HG03575 (cell line): Measurements from ENCODE around the gene NUTF2.
"Not testable (repeated sequence)": the region's sequence is repeated elsewhere in the genome, so short reads cannot be mapped to it uniquely, and the experiment has no call there.

ENCODE experiments used
- ATAC-seq: cut with Tn5 transposase; IDR thresholded peaks from one replicate; pipeline ENCODE4 v1.9.1; 2021; ENCODE audit not compliant: unreplicated experiment, insufficient number of reproducible peaks, low FRiP score; ENCODE audit errors: extremely low read depth

The NUTF2 gene

GRCh38 chr16:67858500-67858899, 11.8 kb downstream of the NUTF2 start:
- ATAC-seq, result no peak

DNA sequence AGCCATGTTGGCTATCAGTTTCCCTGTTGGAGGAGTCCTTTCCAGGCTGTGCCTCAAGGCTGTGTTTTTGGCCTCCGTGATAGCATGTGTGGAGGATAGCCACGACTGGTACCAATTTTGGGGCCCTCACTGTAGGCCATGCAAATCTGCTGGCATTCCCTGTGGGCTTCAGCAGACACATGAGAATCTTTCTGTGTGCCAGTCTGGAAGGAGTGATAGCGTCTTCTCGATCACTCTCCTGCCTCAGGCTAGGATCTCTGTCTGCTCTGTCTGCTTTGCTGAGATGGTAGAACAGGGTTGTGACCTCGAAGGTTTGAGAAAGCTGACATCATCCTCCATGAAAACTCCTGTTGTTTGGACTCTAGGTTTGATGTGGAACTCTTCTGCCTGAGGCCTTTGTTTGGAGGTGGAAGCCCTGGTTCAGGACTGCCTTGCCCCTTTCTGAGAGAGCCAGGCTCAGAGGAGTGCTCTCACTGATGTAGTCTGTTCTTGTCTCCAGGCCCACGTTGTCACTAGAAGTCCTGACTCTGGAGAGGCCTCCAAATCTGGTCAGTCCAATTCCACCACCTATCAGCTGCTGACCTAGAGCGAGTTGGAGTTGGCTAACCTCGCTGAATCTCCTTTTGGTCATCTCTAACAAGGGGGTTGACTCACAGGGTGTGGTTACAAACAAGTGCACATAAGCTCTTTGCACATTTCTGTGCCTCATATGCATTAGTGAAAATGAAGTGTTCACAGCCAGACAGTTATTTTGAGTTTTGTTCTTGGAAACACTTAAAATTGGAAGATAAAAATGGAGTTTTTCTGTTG, 14.1 kb downstream of the NUTF2 start:
- ATAC-seq, result no peak

DNA sequence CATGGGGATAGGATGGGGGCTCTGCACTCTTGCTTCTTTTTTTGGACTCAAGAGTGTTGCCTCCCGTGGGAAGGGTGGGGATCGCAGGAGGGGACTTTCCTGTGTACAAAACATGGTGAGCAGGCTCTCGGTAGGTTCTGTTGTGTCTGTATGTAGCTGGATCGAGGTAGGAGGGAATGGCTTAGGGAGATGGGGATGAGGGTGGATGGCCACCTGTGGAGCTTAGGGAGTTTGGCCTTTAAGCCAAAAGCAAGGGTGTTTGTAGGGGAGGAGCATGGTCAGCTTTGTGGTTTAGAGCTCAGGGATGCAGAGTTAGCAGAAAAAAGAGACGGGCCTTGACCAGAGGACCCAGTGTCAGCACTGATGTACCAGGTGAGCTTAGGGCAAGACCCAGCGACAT, 15.1 kb downstream of the NUTF2 start:
- ATAC-seq, result no peak

DNA sequence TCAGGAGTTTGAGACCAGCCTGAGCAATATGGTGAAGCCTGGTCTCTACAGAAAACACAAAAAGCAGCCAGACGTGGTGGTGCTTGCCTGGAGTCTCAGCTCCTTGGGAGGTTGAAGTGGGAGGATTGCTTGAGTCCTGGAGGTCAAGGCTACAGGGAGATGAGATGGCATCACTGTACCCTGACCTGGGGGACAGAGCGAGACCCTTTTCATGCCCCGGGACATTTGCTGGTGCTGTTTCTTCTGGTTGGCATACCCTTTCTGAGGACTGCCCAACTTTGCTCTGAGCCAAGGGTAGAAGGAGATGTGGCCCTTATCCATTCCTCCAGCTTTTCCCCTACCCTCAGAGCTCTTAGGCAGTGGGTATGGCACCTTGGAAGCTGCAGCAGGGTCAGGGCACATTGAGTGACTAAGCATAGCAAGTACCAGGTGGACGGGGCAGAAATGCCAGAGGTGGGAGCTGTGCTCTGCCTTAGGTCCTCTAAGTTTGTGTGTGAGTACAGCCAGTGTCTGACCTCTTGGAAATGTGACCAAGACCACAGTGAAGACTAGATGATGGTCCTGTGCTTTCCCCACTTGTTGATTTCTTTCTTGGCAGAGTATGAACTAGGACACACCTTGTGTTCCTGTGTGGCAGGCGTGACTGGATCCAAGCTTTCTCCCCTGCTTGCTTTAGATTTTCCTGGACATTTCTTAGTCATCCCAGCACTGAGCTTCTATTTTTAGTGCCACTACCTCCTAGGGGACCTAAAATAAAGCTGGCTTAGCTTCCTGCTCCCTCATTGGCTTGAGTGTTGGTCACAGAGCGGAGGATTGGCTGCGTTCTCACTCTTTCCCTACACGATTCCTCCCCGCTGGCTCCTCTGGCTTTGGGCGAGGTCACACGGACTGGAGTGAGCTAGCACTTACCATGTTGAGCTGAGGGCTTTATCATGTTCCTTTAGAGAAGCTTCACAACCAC, 16.2 kb downstream of the NUTF2 start:
- ATAC-seq, result no peak

GRCh38 chr16:67864044-67864443, 17.3 kb downstream of the NUTF2 start:
- not testable (repeated sequence) for ATAC-seq

DNA sequence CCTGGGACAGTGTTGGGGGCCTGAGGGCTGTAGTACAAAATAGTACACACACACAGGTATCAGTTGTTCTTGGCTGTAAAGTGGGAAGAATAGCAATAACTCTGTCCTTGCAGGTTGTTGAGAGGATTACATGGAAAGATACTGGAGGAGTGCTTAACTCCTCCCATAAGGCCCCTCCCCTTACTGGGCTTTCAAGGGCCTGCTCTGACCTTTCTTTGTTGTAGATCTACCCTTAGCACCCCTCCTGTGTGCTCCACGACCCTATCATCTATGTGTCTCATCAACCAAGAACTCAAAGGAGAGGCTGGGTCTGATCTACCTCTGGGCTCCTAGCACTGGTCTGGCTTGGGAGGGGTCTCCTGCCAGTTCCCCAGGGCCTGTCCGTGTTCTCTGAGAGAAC, 17.9 kb downstream of the NUTF2 start:
- ATAC-seq, result no peak

- ATAC-seq, result no peak
Measured at GRCh38 chr16:67865318-67865717, 18.6 kb downstream of the NUTF2 start.

GRCh38 chr16:67868290-67868689, 21.6 kb downstream of the NUTF2 start:
- ATAC-seq, result no peak

DNA sequence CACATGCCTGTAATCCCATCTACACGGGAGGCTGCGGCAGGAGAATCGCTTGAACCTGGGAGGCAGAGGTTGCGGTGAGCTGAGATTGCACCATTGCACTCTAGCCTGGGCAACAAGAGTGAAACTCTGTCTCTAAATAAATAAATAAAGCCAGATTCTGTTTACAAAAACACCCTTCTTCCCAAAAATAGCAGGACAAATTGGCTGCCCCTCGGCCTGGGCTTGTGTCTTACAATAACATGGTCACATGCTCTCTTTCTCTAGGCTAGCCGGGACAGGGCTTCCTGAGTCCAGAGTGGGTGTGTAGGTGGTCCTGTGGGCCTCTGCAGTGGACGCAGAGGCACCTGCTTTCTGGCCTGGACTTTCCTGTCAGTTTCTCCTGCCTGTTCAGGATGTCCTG, 22.9 kb downstream of the NUTF2 start:
- ATAC-seq, result no peak

GRCh38 chr16:67871256-67871655, 24.5 kb downstream of the NUTF2 start:
- ATAC-seq, result no peak

DNA sequence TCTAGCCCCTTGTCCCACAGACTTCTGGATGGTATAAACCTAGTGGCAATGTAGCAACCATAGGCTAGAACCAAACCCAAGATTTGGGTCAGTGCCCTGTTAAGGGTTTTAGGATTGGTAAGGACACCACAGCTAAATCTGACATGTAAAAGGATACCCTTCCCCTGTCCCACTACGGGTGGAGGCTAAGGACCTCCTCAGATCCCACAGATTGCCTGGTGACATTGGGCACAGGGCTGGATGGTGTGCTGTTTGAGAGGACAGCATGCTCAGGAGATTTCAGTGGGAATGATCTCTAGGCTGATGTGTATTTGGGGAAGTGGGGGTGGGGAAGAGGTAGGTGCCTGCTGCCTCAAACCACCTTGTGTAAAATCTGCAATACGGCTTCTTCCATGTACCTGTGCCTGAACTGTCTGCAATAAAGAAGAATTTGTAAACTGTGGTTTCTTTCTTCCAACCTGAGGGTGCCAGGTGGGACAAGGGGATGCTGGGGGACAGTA, 25.4 kb downstream of the NUTF2 start:
- ATAC-seq, result no peak

DNA sequence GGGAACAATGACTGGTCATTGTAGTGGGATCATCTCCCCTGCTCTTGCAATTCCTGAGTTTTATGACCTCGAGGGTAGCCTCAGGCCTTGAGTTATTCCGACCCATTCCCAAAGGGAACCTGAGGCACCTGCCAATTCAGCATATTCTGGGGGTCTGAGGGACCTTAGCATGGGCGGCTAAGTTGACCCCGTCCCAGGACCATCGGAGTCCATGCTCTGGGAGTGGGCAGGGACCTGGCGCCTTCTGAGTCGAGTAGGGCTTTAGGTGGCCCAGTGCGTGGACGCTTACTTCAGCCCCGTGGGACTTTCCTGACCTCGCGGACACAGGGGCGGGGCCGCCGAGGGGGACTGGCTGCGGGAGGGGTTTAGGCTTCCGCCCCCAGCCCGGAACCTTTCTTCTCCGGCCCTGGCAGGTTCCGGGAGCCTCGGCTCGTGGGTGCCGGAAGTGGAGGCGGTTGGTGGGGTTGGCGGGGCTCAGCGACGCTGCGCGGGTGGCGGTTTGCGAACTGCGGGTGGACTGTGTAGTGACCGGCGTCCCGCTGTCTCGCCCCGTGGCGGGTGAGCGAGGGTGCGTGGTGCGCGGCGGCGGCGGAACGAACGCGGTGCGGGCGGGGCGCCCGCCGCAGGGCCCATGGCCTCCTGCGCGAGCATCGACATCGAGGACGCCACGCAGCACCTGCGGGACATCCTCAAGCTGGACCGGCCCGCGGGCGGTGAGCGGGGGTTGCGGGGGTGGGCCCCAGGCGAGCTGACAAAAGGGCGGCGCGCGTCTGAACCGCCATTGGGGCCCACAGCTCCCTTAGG, 26.1 kb downstream of the NUTF2 start, which contains the start of gene EDC4:
TSS of gene EDC4 (plus strand) at position 422 of the 804 bp plus-strand sequence. CDS start at position 632, 210 bp downstream.
- no peak for ATAC-seq

DNA sequence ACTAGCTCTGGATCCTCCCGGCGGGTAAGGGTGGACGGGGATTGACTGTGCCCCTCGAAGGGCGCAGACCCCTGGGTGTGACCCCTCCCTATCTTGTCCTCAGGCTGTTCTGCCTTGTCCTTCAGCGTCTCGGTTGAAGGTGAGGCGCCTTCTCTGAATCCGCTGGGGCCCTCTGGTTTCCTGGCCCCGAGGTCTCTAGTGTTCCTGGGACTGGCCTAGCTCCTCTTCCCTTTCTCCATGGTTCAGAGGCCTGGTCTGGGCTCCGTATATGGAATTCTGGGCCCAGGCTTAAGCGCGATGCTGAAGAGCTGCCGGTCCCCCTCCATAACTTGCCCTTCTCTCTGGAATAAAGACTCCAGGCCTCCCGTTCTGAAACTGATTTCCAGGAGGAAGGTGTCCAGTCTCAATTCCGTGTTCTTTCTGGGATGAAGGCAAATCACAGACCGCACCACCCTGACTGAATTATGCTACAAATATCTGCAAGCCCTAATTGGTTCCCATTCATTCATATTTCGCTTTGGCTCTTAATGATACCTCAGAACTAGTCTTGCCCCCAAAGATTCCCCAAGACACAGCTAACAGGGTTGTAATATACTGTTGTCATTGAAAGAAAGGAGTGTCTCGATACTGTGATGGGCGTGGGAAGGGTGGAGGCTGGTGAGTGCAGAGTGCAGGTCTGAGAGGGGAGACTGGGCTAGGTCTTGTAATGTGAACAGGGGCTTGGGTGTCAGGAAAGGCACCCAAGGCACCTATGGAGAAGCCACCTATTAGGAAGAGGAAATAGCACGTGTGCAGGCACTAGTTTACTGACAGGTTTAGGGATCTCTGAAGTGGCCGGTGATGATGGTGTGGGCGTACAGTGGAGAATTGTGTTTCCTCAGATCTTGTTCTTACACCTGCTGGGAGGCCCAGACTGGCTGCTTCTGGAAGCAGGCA, 27.0 kb downstream of the NUTF2 start:
- ATAC-seq, result no peak

- no peak for ATAC-seq
Measured at GRCh38 chr16:67874372-67874771, 27.6 kb downstream of the NUTF2 start.

GRCh38 chr16:67877064-67877463, 30.3 kb downstream of the NUTF2 start:
- no peak for ATAC-seq

GRCh38 chr16:67878232-67878631, 31.5 kb downstream of the NUTF2 start:
- no peak for ATAC-seq

- ATAC-seq, result no peak
Measured at GRCh38 chr16:67878846-67879245, 32.1 kb downstream of the NUTF2 start.

GRCh38 chr16:67879462-67879861, 32.7 kb downstream of the NUTF2 start:
- ATAC-seq, result no peak
